ENCODE results near the gene MB21D2.
A peak's percentile ranks its signal among the peaks of the same experiment; 100 is the strongest.

MB21D2 gene

GRCh38 chr3:192890347-192891335, 27.0 kb downstream of the MB21D2 start:
- no peak for DNase-seq

DNA sequence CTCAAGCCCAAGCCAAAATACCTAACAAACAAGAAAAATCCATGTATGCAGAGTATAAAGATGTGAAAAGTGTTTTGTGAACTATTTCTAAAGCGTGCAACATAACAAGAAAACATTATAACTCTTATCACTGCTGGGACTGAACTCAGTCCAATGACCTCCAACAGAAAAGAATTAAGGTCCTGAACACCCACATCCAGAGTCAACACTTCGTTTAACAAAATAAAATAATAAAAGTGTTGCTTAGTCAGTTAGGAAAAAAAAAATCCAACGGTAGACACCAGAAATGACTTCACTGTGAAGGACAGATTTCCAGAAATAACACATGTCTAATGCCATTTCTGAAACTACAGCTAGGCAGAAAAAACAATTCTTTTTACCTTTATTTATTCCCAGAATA, 28.0 kb downstream of the MB21D2 start:
- no peak for DNase-seq

GRCh38 chr3:192888190-192888589, 29.5 kb downstream of the MB21D2 start:
- no peak for DNase-seq

- DNase-seq = no peak
These were observed 30.0 kb downstream of the MB21D2 start for GRCh38 chr3:192887701-192888100.

- DNase-seq = no peak
These were observed 30.6 kb downstream of the MB21D2 start for GRCh38 chr3:192887047-192887446.

DNA sequence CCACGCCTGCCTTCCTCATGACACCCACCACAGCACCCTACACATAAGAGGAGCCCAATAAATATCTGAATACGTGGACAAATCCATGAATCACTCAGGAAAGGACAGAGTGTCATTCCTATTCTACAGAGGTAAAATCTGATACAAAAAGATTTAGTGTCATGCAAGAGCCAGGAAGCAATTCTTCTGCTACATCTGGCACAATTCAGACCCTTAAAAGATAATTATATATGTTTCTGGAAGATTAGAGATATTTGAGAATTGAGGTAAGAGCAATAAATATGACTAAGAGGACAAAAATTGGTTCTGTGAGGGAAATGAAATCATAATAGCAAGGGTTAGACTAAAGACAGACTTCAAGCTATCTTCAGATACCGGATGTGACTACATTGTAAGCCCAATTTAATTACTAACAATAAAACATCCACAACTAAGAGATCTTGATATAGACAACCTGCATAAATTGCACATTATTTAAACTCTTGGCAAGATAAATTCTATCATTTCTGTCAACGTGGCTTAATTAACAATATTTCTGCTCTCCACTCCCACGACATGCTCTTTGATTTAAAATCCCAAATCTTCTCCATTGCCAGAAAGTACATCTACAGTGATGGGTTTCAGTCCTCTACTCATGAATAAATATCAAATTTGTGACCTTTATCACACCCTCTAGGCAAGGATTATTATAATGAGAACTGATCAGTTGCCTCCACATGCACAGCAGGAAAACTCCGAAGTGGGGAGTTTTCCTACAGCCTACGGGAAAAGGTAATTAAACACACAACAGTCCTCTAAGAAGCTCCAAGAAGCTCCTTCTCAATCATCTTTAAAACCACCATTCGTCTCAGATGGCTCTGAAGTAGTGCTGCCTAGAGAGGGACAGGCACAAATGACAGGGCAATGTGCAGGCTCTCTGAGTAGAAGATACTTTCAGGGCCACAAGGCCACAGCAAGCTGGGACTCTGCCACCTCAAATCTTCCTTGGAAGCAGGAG, 32.6 kb downstream of the MB21D2 start:
- no peak for DNase-seq

DNA sequence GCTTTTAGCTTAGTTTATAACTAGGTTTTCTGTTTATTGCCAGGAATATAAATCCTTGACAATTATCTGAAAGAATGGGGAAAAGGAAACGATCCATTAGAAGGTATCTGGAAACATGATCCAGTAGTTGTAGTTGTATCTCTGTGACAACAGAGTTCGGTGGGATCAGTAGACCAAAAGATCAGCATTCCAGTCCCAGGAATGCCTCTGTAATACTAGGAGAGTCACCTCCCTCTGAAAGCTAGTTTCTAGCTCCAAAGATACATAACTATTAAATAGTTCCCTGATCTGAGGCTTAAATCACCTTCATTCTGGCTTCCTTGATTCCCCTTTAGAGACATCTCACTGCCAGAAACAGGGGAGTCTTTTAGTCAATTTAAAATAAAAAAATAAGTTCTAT, 34.1 kb downstream of the MB21D2 start:
- DNase-seq = no peak

DNA sequence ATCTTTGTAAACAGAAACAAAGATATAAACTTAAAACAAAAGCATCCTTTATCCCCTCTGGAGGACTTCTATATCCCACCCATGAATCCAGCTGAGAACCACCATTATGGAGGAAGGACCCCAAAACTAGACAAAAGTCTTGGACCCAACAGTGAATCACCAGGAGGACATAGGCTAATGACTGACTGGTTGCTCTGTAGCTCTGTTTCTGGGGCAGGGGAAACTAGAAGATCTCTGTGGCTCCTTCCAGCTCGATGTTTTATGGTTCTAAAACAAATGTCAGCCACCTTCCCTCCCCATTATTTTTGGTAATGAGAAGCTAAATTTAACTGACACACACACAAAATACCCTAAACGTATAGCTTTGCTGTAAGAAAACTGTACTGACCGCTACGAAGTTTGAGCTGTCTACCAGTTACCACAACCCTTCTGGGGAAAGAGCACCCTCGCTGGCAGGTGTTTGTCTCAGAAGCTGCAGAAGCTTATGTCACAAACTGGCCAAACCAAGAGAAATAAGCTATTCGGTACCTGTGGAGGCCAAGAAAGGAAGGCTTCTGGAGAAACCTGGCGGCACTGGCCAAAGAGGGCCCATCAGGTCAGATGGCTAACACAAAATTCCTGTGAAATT, 36.4 kb downstream of the MB21D2 start:
- DNase-seq = no peak

- DNase-seq = no peak
These were observed 37.3 kb downstream of the MB21D2 start for GRCh38 chr3:192880313-192880712.

DNA sequence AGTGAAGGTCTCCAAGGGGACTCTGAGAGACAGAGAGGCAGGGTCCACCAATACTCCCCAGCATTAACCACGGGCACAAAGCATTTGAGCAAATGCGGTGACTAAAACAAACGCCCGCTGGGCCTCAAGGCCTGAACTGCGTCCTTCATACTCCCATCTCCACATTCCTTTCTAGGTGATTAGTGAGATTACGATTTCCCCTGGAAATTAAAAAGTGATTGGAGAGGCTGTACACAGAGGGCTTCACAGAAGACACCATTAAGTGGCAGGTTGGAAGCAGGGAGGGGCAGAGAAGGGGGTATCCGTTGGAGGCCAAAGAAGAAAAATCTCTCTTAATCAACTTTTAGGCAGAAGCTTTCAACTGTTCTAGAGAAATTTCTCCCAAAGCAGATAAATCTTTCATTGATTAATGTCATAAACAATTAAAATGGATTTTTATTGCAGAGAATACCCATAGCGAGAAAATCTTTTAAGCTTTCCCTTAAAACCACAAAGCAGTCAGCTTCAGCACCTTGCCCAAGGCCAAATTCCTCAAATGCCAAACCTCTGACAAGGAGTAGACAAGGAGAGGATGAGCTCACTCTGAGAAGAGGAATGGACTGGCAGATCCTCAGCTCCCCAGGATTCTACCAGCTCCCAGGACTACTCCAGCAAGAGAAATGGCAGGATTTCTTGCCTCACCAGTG, 38.2 kb downstream of the MB21D2 start:
- DNase-seq = no peak

- no peak for DNase-seq
These were observed 41.6 kb downstream of the MB21D2 start for GRCh38 chr3:192875971-192876565.

DNA sequence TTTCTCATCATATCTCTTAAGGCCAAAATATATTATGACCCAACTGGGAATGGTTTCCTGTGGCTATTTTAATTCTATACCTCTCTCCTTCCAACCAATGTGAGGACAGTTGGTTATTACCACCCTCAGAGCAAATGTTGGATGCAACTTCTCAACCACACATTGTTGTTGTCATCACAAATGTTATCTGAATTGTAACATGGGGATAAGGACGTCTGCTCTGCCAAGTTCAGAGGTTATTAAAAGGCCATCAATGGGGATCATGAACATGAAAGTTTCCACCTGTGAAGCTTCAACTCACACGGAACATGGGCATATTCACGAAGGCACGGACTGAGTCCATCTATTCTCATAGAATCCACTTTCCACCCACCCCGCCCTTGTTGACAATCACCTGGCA, 46.8 kb downstream of the MB21D2 start:
- DNase-seq = no peak

DNA sequence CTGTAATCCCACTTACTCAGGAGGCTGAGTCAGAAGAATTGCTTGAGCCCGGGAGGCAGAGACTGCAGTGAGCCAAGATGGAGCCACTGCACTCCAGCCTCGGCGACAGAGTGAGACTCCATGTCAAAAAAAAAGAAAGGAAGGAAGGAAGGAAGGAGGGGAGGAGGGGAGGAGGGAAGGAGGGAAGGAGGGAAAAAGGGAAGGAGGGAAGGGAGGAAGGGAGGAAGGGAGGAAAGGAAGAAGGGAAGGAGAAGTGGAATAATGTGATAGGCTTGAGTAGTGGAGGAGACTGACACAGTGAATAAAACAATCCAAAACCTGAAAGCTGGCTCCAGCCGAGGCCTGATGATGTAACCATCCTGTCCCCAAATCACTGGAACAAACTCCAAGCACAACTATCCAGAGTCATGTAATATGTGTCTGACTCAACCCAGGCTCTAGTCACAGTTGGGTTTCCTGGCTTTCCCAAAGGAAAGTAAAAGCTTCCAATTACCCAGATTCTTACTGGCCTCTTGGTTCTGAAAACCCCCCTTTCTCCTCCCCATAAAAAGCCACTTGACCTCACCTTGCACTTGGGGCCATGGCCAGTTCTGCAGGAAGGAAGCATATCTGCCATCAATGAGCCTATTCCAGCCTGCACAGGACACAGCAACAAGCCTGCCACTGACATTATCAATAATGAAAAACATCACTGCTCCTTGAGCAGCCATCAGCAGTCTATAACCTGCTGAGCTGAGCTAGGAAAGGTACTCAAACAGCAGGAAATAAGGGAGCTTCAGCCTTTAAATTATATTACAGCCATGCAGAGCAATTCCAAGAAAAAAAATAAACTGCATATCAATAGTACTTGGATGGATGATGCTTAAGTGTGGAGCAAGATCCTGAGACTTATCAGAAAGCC, 48.3 kb downstream of the MB21D2 start:
- no peak for DNase-seq

- DNase-seq = no peak
These were observed 50.0 kb downstream of the MB21D2 start for GRCh38 chr3:192867645-192868044.

GRCh38 chr3:192866804-192867203, 50.9 kb downstream of the MB21D2 start:
- DNase-seq = no peak

- DNase-seq = peak; percentile 71
These were observed 52.7 kb downstream of the MB21D2 start for GRCh38 chr3:192864941-192865340.

GRCh38 chr3:192863091-192863420, 54.6 kb downstream of the MB21D2 start:
- DNase-seq = no peak

DNA sequence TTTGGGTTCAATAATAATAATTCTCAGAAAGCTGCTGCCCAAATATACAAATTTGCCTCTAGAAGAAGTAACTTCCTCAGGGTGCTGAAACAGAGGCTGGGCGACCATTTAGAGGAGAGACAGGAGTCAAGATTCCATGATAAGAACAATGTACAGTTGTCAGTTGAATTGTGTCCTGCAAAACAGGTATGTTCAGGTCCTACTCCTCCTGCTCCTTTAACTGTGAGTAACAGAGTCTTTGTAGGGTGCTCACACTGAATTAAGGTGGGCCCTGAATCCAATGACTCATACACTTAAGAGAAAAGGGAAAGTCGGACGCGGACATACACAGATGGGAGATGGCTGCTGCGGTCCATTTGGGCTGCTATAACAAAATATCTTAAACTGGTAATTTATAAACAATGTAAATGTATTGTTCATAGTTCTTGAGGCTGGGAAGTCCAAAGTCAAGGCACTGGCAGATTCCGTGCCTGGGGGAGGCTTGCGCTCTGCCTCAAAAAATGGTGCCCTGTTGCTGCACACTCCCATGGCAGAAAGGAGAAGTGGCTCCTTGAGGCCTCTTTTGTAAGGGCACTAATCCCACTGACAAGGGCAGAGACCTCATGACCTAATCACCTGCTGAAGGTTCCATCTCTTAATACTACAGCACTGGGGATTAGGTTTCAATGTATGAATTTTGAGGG, 55.1 kb downstream of the MB21D2 start:
- no peak for DNase-seq

- no peak for DNase-seq
These were observed 55.7 kb downstream of the MB21D2 start for GRCh38 chr3:192861972-192862371.

DNA sequence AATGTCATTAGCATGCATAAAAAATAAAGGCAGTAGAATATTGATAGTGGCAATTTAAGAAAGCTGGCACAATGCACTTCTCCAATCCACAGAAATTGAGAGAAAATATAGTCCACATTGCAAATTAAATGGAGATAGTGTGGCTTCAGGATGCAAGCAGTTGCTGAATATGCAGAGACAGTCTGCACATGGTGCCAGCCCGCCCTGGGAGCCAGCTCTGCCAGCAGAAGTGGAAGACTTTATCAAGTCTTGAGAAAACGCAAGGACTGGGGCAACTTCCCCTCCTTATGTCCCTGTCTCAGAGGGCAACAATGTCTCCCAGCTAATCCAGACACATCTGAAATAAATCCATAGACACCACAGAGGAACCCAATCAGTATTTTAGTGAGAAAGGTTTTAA, 57.2 kb downstream of the MB21D2 start:
- DNase-seq = no peak

All from DMS 273 treated with DMSO at 0.1 percent for 48 hours (cell line).